Activated naive CD4-positive, alpha-beta T cell treated with anti-CD3 and anti-CD28 coated beads for 36 hours (primary cell): ENCODE measurements around the gene DLG2. TPM values are rescaled to one million over a fixed set of nuclear protein-coding genes. Genes with fewer than 3 reads are reported as not detected.
"Not testable (repeated sequence)": the region's sequence is repeated elsewhere in the genome, so short reads cannot be mapped to it uniquely, and the experiment has no call there.

Source experiments
- CTCF ChIA-PET: fragments of 350-600 bp; sonication (Branson Sonifier 250); formaldehyde crosslinking; loops from one replicate; lab custom pipeline; 2021; ENCODE audit warnings: antibody characterized with exemption; lab: Charles Lee
- DNase-seq: peaks from one replicate; pipeline ENCODE4 v3.0.0-alpha.2; 2020
- H3K27ac Mint-ChIP-seq: one replicate; pipeline ENCODE4 v1.8.0; 2021; ENCODE audit warnings: mild to moderate bottlenecking, mixed read lengths
- H3K27me3 Mint-ChIP-seq: one replicate; pipeline ENCODE4 v1.8.0; 2021; ENCODE audit warnings: low read depth, mixed read lengths
- H3K36me3 Mint-ChIP-seq: one replicate; pipeline ENCODE4 v1.8.0; 2021; ENCODE audit warnings: low read depth, mixed read lengths
- H3K4me1 Mint-ChIP-seq: one replicate; pipeline ENCODE4 v1.8.0; 2021; ENCODE audit warnings: low read depth, mixed read lengths
- H3K4me3 Mint-ChIP-seq: one replicate; pipeline ENCODE4 v1.8.0; 2021; ENCODE audit warnings: mild to moderate bottlenecking, moderate library complexity, mixed read lengths
- H3K9me3 Mint-ChIP-seq: one replicate; pipeline ENCODE4 v1.8.0; 2021; ENCODE audit warnings: mixed read lengths
- intact Hi-C: fragments of 100-400 bp; cut with micrococcal nuclease; formaldehyde crosslinking; loops from one replicate; pipeline ENCODE4 v1.15.1; 2023
- total RNA-seq, 2 experiments: library from RNA; stranded (reverse); gene quantifications; one replicate each; pipeline ENCODE4 v1.2.3, GENCODE V29; 2021

Gene DLG2
- total RNA-seq, 2 experiments from 2014 or later, result 3.3 to 4.6 TPM

- H3K9me3 Mint-ChIP-seq, result no peaks in the 10 kb centered on the region
- no peak overlapping the region for H3K27ac Mint-ChIP-seq
These were observed 2167.3 kb downstream of the DLG2 start for GRCh38 chr11:83459798-83460197.

GRCh38 chr11:83456566-83456965, 2170.6 kb downstream of the DLG2 start:
- Mint-ChIP-seq H3K9me3 (no peaks in the 10 kb centered on the region), H3K27ac (no peak overlapping the region)

More at GRCh38 chr11:83459798-83460197, 2167.3 kb downstream of the DLG2 start:
- Mint-ChIP-seq H3K4me1 (no peaks in the 10 kb centered on the region), H3K27me3 (peaks cover 2% of the 10 kb centered on the region), H3K4me3 (no peak overlapping the region), H3K36me3 (no peaks in the 10 kb centered on the region)
- DNase-seq, result no peak
- intact Hi-C loops, result no loop called here
- CTCF ChIA-PET, result no interaction called here

GRCh38 chr11:83456075-83456474, 2171.1 kb downstream of the DLG2 start:
- no peak overlapping the region for H3K4me3 Mint-ChIP-seq
- H3K27me3 Mint-ChIP-seq, result no peaks in the 10 kb centered on the region
- no peak for DNase-seq
- H3K4me1 Mint-ChIP-seq, result no peaks in the 10 kb centered on the region
- intact Hi-C loops, result no loop called here
- H3K9me3 Mint-ChIP-seq, result no peaks in the 10 kb centered on the region
- CTCF ChIA-PET, result interaction anchor here (0.6 kb wide), 1 partner anchor 742 kb away, joined by 3 read pairs; no protein-coding TSS in a partner anchor
- no peak overlapping the region for H3K27ac Mint-ChIP-seq
- no peaks in the 10 kb centered on the region for H3K36me3 Mint-ChIP-seq

More at GRCh38 chr11:83456566-83456965, 2170.6 kb downstream of the DLG2 start:
- no peak for DNase-seq
- CTCF ChIA-PET, result no interaction called here
- no peaks in the 10 kb centered on the region for H3K27me3 Mint-ChIP-seq
- H3K4me1 Mint-ChIP-seq, result no peaks in the 10 kb centered on the region
- no peak overlapping the region for H3K4me3 Mint-ChIP-seq
- H3K36me3 Mint-ChIP-seq, result no peaks in the 10 kb centered on the region
- intact Hi-C loops, result no loop called here

- Mint-ChIP-seq H3K27ac (no peak overlapping the region), H3K9me3 (no peaks in the 10 kb centered on the region)
These were observed 2171.8 kb downstream of the DLG2 start for GRCh38 chr11:83455356-83455755.

GRCh38 chr11:83454674-83455073, 2172.5 kb downstream of the DLG2 start:
- H3K4me3 Mint-ChIP-seq, result no peak overlapping the region
- DNase-seq, result no peak
- intact Hi-C loops, result no loop called here
- no peaks in the 10 kb centered on the region for H3K4me1 Mint-ChIP-seq
- H3K9me3 Mint-ChIP-seq, result no peaks in the 10 kb centered on the region
- no peaks in the 10 kb centered on the region for H3K36me3 Mint-ChIP-seq
- no peak overlapping the region for H3K27ac Mint-ChIP-seq
- CTCF ChIA-PET, result no interaction called here
- no peaks in the 10 kb centered on the region for H3K27me3 Mint-ChIP-seq

More at GRCh38 chr11:83455356-83455755, 2171.8 kb downstream of the DLG2 start:
- no peaks in the 10 kb centered on the region for H3K4me1 Mint-ChIP-seq
- H3K27me3 Mint-ChIP-seq, result no peaks in the 10 kb centered on the region
- DNase-seq, result no peak
- no peak overlapping the region for H3K4me3 Mint-ChIP-seq
- H3K36me3 Mint-ChIP-seq, result no peaks in the 10 kb centered on the region
- intact Hi-C loops, result no loop called here
- CTCF ChIA-PET, result interaction anchor here (0.6 kb wide), 1 partner anchor 741 kb away, joined by 3 read pairs; no protein-coding TSS in a partner anchor

GRCh38 chr11:83449338-83449913, 2177.7 kb downstream of the DLG2 start:
- Mint-ChIP-seq H3K4me1 (no peaks in the 10 kb centered on the region), H3K9me3 (no peaks in the 10 kb centered on the region), H3K27ac (no peak overlapping the region), H3K36me3 (no peaks in the 10 kb centered on the region), H3K27me3 (no peaks in the 10 kb centered on the region), H3K4me3 (no peak overlapping the region)
- CTCF ChIA-PET, result no interaction called here
- intact Hi-C loops, result loop anchor here (10.0 kb wide), 1 partner anchor 585 kb away; no protein-coding TSS in a partner anchor
- no peak for DNase-seq

- Mint-ChIP-seq H3K27ac (no peak overlapping the region), H3K4me1 (no peaks in the 10 kb centered on the region), H3K36me3 (no peaks in the 10 kb centered on the region), H3K4me3 (no peak overlapping the region), H3K9me3 (no peaks in the 10 kb centered on the region), H3K27me3 (no peaks in the 10 kb centered on the region)
- no peak for DNase-seq
- intact Hi-C loops, result loop anchor here (10.0 kb wide), 1 partner anchor 584 kb away; no protein-coding TSS in a partner anchor
- CTCF ChIA-PET, result no interaction called here
These were observed 2178.5 kb downstream of the DLG2 start for GRCh38 chr11:83448686-83449085.

- H3K27me3 Mint-ChIP-seq, DNase-seq, H3K9me3 Mint-ChIP-seq, H3K4me3 Mint-ChIP-seq, CTCF ChIA-PET, H3K36me3 Mint-ChIP-seq, H3K27ac Mint-ChIP-seq, H3K4me1 Mint-ChIP-seq: not testable (repeated sequence)
- intact Hi-C loops, result loop anchor here (10.0 kb wide), 1 partner anchor 579 kb away; no protein-coding TSS in a partner anchor
These were observed 2183.3 kb downstream of the DLG2 start for GRCh38 chr11:83443880-83444279.

- H3K9me3 Mint-ChIP-seq, result no peaks in the 10 kb centered on the region
- H3K36me3 Mint-ChIP-seq, result no peaks in the 10 kb centered on the region
- no peak overlapping the region for H3K27ac Mint-ChIP-seq
- CTCF ChIA-PET, result no interaction called here
- no peak overlapping the region for H3K4me3 Mint-ChIP-seq
- H3K27me3 Mint-ChIP-seq, result no peaks in the 10 kb centered on the region
- H3K4me1 Mint-ChIP-seq, result no peaks in the 10 kb centered on the region
- DNase-seq, result no peak
- intact Hi-C loops, result loop anchor here (10.0 kb wide), 1 partner anchor 577 kb away; no protein-coding TSS in a partner anchor
These were observed 2185.5 kb downstream of the DLG2 start for GRCh38 chr11:83441601-83442000.

- no peak for DNase-seq
- H3K9me3 Mint-ChIP-seq, result no peaks in the 10 kb centered on the region
- H3K27ac Mint-ChIP-seq, result no peak overlapping the region
- H3K27me3 Mint-ChIP-seq, result no peaks in the 10 kb centered on the region
- H3K36me3 Mint-ChIP-seq, result no peaks in the 10 kb centered on the region
- intact Hi-C loops, result loop anchor here (10.0 kb wide), 1 partner anchor 576 kb away; no protein-coding TSS in a partner anchor
- no peak overlapping the region for H3K4me3 Mint-ChIP-seq
- H3K4me1 Mint-ChIP-seq, result no peaks in the 10 kb centered on the region
- CTCF ChIA-PET, result no interaction called here
These were observed 2186.0 kb downstream of the DLG2 start for GRCh38 chr11:83441171-83441570.

GRCh38 chr11:83438438-83438837, 2188.7 kb downstream of the DLG2 start:
- Mint-ChIP-seq H3K27me3 (no peaks in the 10 kb centered on the region), H3K27ac (no peak overlapping the region), H3K36me3 (no peaks in the 10 kb centered on the region), H3K4me3 (no peak overlapping the region), H3K9me3 (no peaks in the 10 kb centered on the region), H3K4me1 (no peaks in the 10 kb centered on the region)
- CTCF ChIA-PET, result no interaction called here
- DNase-seq, result no peak
- intact Hi-C loops, result no loop called here

GRCh38 chr11:83437939-83438338, 2189.2 kb downstream of the DLG2 start:
- Mint-ChIP-seq H3K4me1 (no peaks in the 10 kb centered on the region), H3K27ac (no peak overlapping the region), H3K27me3 (no peaks in the 10 kb centered on the region), H3K4me3 (no peak overlapping the region), H3K36me3 (no peaks in the 10 kb centered on the region), H3K9me3 (no peaks in the 10 kb centered on the region)
- DNase-seq, result no peak
- CTCF ChIA-PET, result no interaction called here
- intact Hi-C loops, result no loop called here

- Mint-ChIP-seq H3K4me1 (no peaks in the 10 kb centered on the region), H3K27me3 (no peaks in the 10 kb centered on the region), H3K4me3 (no peak overlapping the region), H3K27ac (no peak overlapping the region), H3K36me3 (no peaks in the 10 kb centered on the region), H3K9me3 (no peaks in the 10 kb centered on the region)
- CTCF ChIA-PET, result no interaction called here
- DNase-seq, result no peak
- intact Hi-C loops, result no loop called here
These were observed 2190.3 kb downstream of the DLG2 start for GRCh38 chr11:83436855-83437254.
